Stimulated activated CD4-positive, alpha-beta T cell treated with anti-CD3 and anti-CD28 coated beads, TNF-alpha, amount 100 ng/mL, for 4 hours (primary cell): ENCODE results near the gene PRIM2.
A peak's percentile ranks its signal among the peaks of the same experiment; 100 is the strongest.
"Not testable (repeated sequence)": the region's sequence is repeated elsewhere in the genome, so short reads cannot be mapped to it uniquely, and the experiment has no call there.

ENCODE experiments used
- DNase-seq, 3 experiments: peaks; one replicate each; pipeline ENCODE4 v3.0.0-alpha.2; 2020; ENCODE audit warnings: low read depth in 3 of 3

PRIM2 gene, protein sequence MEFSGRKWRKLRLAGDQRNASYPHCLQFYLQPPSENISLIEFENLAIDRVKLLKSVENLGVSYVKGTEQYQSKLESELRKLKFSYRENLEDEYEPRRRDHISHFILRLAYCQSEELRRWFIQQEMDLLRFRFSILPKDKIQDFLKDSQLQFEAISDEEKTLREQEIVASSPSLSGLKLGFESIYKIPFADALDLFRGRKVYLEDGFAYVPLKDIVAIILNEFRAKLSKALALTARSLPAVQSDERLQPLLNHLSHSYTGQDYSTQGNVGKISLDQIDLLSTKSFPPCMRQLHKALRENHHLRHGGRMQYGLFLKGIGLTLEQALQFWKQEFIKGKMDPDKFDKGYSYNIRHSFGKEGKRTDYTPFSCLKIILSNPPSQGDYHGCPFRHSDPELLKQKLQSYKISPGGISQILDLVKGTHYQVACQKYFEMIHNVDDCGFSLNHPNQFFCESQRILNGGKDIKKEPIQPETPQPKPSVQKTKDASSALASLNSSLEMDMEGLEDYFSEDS

DNA sequence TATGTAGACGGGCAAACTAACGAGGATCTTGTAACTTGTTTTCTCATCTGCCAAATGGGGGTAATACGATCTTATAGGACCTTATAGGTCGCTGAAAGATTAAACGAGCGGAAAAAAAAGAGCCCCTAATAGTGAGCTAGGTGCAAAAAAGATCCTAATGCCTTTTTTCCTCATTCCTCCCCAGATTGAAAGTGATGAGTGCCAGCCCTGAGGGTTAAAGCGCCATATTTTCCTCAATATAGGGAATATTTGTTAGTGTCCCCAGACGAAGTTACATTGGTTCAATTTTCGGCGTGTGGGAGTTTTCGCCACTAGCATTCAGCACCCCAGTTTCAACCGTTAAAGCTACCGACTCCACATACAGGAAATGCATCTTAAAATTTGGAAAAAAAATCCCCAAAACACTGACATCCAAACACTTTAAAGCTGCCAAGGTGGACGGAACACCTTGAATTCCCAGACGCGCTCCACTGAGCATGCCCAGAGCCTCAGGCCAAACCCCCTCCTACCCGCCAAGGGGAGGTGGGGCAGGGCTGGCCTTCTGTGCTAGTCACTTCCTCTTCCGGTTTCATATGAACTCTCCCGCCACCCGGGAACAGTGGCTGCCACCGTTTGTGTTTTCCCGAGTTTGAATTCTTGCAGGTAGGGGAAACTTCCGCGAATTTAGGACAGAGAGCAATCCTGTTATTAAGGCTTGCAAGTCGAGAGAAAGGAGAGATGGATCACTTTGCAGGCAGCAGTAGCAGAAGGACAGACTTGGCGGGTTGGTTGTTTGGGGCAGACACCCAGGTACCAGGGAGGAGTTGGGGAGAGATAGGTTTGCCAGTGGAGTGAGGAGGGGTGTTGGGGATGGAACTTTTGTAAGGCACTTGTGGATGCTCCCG is at the start of gene PRIM2:
Gene PRIM2, plus strand, starts transcription at position 571 of the 884 bp plus-strand sequence. CDS start 816 bp downstream, outside the sequence.
- peak; percentile 68 to 69 (median 69) for DNase-seq

DNA sequence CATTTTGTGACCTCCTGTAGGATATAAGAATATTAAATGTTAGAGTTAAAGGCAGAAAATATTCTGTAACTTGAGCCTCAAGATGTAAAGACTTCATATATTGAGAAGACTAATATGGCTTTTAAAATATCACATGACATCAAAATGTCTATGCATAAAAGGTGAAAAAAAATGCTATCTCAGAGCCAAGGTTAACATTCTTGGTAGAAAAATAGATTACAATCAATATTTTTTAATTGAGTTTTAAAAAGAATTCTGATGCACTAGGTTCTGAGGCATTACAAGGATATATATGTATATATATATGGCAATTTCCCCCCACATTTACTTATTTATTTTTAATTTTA is 49.2 kb upstream of the PRIM2 start:
- DNase-seq: no peak

DNA sequence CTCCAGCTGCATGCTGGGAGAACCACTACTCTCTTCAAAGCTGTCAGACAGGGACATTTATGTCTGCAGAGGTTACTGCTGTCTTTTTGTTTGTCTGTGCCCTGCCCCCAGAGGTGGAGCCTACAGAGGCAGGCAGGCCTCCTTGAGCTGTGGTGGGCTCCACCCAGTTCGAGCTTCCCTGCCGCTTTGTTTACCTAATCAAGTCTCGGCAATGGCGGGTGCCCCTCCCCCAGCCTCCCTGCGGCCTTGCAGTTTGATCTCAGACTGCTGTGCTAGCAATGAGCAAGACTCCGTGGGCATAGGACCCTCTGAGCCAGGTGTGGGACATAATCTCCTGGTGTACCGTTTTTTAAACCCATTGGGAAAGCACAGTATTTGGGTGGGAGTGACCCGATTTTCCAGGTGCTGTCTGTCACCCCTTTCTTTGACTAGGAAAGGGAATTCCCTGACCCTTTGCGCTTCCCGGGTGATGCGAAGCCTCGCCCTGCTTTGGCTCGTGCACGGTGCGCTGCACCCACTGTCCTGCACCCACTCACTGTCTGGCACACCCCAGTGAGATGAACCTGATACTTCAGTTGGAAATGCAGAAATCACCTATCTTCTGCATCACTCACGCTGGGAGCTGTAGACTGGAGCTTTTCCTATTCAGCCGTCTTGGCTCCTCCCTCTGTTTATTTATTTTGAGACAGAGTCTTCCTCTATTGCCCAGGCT is 43.2 kb upstream of the PRIM2 start:
- DNase-seq: not testable (repeated sequence)

DNA sequence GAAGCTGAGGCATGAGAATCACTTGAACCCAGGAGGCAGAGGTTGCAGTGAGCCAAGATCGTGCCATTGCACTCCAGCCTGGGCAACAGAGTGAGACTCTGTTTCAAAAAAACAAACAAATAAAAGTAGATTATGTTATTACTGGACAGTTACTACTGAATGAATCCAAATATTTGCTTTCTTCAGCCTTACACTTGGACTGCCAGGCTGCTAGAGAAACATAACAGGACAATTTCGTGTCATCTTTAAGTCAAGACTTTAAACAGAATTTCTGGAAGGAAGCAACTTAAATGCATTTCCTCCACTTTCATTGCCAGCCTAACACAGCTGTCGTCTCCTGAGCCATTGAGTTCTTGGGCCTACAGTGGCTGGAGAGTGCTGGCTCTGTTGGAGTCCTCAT is 42.0 kb upstream of the PRIM2 start:
- DNase-seq: no peak

DNA sequence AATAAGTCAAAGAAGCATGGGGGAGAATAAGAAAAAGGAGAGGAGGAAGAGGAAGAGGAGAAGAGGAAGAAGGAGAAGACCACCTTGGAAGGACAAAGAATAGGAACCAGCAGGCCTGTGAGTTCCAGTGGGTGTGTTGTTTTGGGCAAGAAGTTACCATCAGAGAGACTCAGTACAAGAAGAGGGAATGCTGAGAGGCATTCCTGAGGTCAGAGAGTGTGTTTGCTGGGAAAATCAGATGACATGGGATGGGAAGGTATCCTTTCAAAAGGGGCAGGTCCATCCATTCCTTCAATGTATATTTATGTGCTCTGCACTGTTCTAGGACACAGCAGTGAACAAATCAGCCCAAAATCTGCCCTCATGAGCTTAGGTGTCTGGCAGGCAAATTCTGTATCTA is 40.5 kb upstream of the PRIM2 start:
- DNase-seq: no peak

DNA sequence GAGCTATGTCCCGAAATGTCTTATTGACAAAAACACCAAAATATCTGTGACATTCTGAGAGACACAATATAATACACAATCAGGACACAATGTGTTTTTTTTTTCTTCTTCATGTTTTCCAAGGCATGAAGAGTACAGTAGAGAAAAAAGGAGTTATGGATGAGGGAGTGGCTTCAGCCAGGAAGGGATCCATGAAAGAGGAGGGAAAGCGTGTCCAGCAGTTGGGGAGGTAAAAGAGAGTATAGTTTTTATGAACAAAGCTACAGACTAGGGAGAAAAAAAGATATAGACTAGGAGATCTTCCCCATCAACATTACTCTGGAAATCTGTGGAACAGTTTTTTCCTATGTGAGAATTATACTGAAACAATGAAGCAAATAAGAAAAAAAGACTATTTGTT is 38.9 kb upstream of the PRIM2 start:
- no peak for DNase-seq

DNA sequence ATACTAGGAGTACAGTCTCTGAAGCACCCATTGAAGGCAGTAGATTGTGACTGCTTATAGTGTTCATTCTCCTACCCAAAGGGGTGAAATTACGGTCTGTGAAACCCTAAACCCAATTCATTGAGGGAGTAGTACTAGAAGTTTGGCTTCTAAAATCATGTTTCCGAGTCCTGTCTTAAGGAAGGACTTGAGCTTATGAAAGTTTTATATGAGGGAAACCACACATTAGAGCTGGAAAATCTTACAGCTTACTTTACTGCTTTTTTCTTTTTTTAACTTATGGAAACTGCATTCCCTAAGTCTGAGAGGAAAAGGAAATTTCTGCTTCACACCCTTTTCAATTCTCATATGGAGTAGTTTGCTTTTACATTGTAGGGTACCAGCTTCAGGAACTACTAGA is 38.4 kb upstream of the PRIM2 start:
- no peak for DNase-seq

DNA sequence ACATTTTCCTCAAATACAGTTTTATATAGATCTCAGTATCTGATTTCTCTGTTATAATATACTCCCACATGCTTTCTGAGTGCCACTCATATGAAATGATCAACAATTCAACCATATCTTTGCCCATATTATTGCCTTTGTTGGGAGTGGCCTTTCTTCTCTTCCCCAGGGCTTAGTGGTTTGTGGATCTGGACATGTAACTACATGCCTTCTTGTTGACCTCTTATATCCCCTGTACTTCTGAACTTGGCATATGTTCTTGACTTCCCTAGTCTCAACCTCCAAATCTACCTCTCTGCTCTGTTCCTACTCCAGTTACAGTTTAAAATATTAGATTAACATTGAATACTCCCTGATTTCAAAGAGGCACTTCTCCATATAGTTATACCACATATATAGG is 34.3 kb upstream of the PRIM2 start:
- DNase-seq: no peak

DNA sequence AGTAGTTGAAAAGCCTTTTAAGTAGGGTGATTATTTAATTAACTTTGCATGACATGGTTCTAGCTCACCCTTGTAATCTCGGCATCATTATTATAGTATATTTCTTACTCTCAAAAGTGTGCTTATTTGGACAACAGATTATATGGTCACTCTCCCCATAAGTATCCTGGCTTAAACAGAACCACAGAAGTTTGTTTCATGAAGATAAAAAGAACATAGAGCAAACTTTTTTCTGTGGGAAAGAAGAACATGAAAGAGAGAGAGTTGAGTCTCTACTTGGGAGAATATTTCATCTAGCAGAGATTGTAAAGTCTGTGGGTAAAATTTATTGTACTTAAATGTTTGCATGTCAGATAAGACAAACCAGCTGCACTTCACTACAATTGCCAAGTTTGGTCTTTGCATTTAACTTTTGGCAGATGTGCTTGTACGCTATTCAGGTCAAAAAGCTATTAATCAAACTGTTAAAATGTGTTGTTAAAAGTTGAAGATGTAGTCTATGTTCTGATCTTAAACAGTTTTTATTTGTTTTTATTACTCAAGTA is 33.4 kb upstream of the PRIM2 start:
- no peak for DNase-seq

DNA sequence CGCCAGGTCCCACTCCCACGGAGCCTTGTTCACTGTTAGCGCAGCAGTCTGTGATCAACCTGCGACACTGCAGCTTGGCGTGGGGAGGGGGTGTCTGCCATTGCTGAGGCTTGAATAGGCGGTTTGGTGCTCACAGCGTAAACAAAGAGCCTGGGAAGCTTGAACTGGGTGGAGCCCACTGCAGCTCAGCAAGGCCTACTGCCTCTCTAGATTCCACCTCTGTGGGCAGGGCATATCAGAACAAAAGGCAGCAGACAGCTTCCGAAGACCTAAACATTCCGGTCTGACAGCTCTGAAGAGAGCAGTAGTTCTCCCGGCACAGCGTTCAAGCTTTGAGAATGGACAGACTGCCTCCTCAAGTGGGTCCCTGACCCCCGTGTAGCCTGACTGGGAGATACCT is 29.3 kb upstream of the PRIM2 start:
- not testable (repeated sequence) for DNase-seq

DNA sequence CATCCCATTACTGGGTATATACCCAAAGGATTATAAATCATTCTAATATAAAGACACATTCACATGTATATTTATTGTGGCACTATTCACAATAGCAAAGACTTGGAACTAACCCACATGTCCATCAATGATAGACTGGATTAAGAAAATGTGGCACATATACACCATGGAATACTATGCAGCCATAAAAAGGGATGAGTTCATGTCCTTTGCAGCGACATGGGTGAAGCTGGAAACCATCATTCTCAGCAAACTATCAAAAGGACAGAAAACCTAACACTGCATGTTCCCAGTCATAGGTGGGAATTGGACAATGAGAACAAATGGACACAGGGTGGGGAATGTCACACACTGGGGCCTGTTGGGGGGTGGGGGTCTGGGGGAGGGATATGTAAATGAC is 24.0 kb upstream of the PRIM2 start:
- not testable (repeated sequence) for DNase-seq

DNA sequence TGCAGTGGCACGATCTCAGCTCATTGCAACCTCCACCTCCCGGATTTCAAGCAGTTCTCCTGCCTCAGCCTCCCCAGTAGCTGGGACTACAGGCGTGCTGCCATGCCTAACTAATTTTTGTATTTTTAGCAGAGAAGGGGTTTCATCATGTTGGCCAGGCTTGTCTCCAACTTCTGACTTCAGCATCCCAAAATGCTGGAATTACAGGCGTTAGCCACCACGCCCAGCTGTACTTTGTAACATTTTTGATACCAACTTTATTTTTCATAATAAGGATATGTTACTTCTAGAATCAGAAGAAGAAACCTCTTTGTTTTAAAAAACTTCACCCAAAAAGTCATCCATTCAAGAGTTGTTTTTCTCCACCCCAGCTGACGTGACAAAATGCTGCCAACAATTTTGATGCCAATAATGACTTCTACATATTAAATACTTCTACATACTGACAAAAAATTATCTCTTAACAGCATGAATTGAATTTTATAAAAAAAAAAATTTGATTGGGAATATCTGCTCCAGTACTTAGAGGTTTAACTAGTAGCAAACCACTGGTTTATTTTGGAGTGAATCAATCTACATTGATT is 22.5 kb upstream of the PRIM2 start:
- no peak for DNase-seq

DNA sequence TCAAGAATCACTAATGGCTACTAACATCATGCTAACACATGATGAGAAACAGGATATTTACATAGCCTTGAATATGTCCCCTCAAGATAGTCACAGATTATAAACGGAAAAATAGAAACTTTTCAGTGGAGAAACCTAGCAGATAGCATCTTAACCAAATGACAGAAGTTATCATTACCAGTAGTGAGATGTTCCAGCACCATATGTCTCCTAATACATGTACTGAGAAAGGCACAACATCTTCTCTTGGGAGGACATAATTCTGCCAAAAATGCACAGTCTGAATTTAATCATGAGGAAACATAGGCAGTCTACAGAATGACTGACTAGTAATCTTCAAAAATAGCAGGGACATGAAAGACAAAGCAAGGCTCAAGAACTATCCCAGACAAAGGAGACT is 19.9 kb upstream of the PRIM2 start:
- no peak for DNase-seq

DNA sequence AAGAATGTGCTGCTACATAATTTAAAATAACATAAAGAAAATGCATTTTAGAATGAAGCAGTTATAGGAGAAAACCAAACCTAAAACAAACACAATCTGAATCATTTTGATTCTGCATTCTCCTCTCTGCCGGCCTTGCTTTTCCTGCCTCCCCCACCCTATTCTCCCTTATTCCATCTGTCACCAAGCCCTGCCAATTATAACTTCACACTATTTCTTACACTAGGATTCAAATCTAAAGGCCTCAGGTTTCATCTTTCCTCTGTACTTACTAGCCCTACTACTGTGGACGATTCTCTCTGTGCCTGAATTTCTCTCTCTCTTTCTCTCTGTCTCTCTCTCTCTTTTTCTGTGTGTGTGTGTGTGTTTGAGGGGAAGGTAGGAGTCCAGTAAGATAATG is 18.7 kb upstream of the PRIM2 start:
- no peak for DNase-seq

DNA sequence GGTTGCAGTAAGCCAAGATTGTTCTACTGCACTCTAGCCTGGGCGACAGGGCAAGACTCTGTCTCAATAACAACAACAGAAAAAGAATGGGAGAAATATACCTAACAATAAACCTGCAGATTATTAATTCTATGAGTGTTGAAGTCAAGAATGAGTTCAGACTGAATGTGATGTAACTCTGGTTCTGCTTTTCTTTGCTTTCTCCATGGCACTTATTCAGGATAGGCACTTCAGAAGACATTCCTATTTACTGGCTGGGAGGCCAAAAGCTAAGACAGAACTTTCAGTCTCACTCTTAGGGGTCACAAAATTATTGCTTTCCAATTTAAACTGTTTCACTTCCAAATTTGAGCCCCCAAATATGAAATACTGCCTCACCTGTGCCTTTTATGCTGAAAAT is 15.7 kb upstream of the PRIM2 start:
- DNase-seq: no peak

DNA sequence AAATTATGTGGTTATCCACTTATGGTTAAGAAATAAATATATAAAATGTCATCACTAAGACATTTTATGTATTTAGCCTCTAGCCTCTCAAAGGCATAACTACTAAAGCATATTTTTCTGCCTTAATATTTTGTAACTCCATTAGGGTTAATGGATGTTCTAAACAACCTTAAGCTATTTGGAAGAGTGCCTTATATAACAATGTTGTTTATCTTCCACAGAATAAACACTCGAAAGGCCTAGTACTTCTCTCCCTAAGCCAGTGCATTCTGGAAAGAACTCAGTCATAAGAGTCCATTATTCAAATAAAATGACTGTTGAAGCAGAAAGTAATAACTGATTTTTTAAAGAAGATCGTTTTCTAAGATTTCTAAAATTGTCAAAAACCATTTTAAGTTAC is 15.0 kb upstream of the PRIM2 start:
- DNase-seq: no peak

DNA sequence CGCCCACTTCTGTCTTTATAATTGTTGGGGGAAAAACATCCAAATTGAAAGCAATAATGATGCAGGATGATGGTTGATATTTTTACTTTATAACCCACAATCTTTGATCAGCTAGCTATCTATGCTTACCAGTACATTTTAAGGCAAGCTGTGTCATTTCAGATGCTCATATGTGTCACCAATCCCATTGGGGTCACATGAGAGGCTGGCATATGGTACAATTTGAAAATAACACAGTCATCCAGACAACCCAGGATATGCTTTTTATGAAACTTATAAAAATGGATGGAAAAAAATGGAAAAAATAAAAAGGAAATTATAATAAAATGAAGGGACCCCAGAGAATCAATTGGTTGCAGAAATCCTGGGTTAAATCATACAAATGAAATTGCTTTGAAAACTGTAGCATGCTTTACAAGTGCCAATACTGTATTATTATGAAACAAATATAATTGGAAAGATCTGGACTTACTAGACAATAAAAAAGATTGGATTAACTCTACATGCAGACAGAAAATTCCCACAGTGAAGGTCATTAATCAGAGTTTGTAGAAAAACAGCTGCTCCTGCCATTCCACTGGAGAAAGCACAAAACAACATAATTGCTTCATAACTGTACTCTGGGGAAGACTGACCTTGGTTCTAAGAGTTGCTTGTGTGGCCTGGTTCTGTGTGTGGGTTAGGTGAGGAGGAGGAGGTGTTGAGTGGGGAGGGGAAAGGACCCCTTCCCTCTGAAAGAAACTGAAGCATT is 13.3 kb upstream of the PRIM2 start:
- DNase-seq: no peak

DNA sequence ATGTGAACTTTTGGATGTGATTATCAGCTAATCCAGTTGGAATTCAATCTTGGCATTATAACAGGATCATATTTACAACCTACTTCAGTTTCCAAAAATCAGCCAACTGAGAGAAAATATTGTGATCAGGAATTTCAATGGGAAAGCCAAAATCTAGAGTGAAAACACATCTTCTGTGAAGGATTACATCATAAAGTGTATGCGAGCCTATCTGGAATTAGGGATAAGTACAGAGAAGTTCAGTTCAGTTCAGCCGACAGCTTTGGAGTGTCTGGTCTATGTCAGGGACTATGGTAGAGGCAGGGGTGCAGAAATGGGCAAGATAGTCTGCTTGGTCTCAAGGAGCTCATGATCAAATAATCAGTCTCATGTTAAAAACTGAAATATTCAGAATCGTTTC is 12.3 kb upstream of the PRIM2 start:
- DNase-seq: no peak

DNA sequence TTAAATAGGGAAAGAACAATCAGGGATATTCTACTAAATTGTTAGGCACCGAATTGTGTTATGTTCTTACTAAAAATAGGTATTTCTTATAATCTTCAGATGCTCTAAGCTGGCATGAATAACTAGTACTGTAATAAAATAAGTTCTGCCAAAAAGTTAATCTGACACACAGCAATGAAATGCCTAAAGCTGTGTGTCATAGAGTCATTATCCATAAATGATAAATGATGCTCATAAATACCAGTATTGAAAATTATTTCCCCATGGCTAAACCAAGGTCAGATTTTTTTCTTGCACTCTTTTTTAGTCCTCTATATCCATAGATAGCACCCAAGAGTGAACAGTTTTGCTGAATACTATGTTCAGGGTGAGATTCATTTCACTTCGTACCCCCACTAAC is 11.7 kb upstream of the PRIM2 start:
- DNase-seq: no peak

DNA sequence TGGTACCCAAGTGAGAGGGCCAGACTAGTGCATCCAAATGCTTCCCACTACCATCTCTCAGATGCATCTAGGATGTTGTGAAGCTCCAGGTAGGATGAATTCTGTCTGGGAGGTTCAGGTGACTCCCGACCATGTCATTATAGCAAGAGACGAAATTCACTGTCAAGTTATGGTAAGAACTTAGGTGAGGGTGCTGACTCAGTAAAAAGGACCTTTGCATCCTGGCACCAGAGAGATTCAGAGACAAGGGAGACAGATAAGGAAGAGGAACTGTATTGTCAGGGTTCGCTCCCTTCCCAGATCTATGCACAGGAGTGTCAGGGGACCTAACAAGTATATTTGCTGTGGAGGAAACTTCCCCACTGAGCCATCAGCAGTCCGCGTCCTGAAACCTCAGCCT is 11.2 kb upstream of the PRIM2 start:
- DNase-seq: no peak

DNA sequence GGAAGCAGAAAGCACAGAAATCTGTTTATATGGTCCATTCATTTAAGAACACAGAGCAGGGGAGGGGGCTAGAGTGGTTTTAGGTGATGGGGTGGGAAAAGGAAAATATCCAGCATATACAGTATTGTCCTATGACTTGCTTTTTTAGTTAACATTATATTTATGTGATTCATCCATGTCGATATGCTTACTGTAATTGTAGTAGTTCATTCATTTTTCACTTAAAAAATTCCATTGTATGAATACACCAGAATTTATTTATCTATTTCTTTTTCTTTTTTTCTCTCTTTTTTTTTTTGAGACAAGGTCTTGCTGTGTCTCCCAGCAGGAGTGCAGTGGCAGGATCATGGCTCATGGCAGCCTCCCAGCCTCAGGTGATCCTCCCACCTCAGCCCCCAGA is 9.6 kb upstream of the PRIM2 start:
- no peak for DNase-seq
